SU-DHL-6 (cell line): ENCODE measurements around the gene TTC22.

Experiments used
- H2AFZ ChIP-seq: fragments of 200-600 bp; sonication (generic); 2 replicates; pipeline ENCODE4 v1.6.1; 2014; ENCODE audit warnings: low read depth, mild to moderate bottlenecking, moderate library complexity, mixed read lengths, antibody characterized with exemption, low read length; ENCODE audit not compliant: severe bottlenecking
- H3F3A ChIP-seq: fragments of 200-600 bp; shearing (Covaris generic); 2 replicates; pipeline ENCODE4 v1.6.0; 2016; ENCODE audit warnings: antibody characterized with exemption, mild to moderate bottlenecking; ENCODE audit not compliant: insufficient read depth
- H3K27ac ChIP-seq: fragments of 200-600 bp; sonication (generic); 2 replicates; pipeline ENCODE4 v1.5.1; 2016; ENCODE audit warnings: low read depth, mild to moderate bottlenecking, low read length, moderate library complexity, mixed read lengths
- H3K27me3 ChIP-seq: fragments of 200-600 bp; sonication (generic), shearing (Covaris generic); 2 replicates; pipeline ENCODE4 v1.6.0; 2014; ENCODE audit warnings: mild to moderate bottlenecking, low read length
- H3K36me3 ChIP-seq: fragments of 200-600 bp; sonication (generic); 2 replicates; pipeline ENCODE4 v1.6.1; 2014; ENCODE audit warnings: mild to moderate bottlenecking, low read length, mixed read lengths
- H3K4me2 ChIP-seq: fragments of 300-600, 200-600 bp; shearing (Covaris generic), sonication (generic); 2 replicates; pipeline ENCODE4 v1.6.0; 2014; ENCODE audit warnings: low read length, low read depth, mild to moderate bottlenecking; ENCODE audit not compliant: poor library complexity, severe bottlenecking
- H3K4me3 ChIP-seq: fragments of 200-600 bp; sonication (generic); 2 replicates; pipeline ENCODE4 v1.5.1; 2014; ENCODE audit warnings: antibody characterized with exemption, low read length, mild to moderate bottlenecking, mixed read lengths; ENCODE audit not compliant: insufficient read depth, poor library complexity, severe bottlenecking
- H3K79me2 ChIP-seq: fragments of 200-600 bp; sonication (generic); 2 replicates; pipeline ENCODE4 v1.6.1; 2014; ENCODE audit warnings: mild to moderate bottlenecking, low read length, moderate library complexity; ENCODE audit not compliant: insufficient read depth
- H3K9ac ChIP-seq: fragments of 200-600 bp; sonication (generic); 2 replicates; pipeline ENCODE4 v1.7.0; 2014; ENCODE audit warnings: mild to moderate bottlenecking, low read length
- H3K9me2 ChIP-seq: fragments of 200-600 bp; sonication (generic); replicated peaks from 2 replicates; pipeline ENCODE4 v1.6.1; 2014; ENCODE audit warnings: low read length; ENCODE audit not compliant: insufficient read depth
- H3K9me3 ChIP-seq: fragments of 200-600 bp; sonication (generic); 2 replicates; pipeline ENCODE4 v1.6.1; 2014; ENCODE audit warnings: low read length, mixed read lengths; ENCODE audit not compliant: insufficient read depth
- H4K20me1 ChIP-seq: fragments of 200-600 bp; sonication (generic); 2 replicates; pipeline ENCODE4 v1.6.1; 2014; ENCODE audit warnings: low read depth, mild to moderate bottlenecking, antibody characterized with exemption, low read length, moderate library complexity, mixed read lengths
- CTCF ChIP-seq: fragments of 200-600 bp; sonication (generic); IDR thresholded peaks from one replicate; pipeline ENCODE4 v1.5.1; 2017; ENCODE audit warnings: antibody characterized with exemption, mild to moderate bottlenecking, low read length, moderate library complexity; ENCODE audit not compliant: insufficient read depth, poor library complexity, severe bottlenecking
- EZH2phosphoT487 ChIP-seq: fragments of 200-600 bp; sonication (generic), shearing (Covaris generic); conservative IDR thresholded peaks from 2 replicates; pipeline ENCODE4 v1.6.1; 2018; ENCODE audit warnings: mild to moderate bottlenecking, antibody characterized with exemption, low read length, moderate library complexity, mixed read lengths

The TTC22 gene

GRCh38 chr1:54758678-54759348 lies 42.3 kb downstream of the TTC22 start:
- Histone ChIP-seq H3K9me3 (no peaks in the 10 kb centered on the region), H4K20me1 (no peaks in the 10 kb centered on the region; the same call in 1 of the 2 replicates), H3K27ac (no peak overlapping the region), H2AFZ (no peak overlapping the region), H3K4me2 (no peak overlapping the region), H3K9ac (no peak overlapping the region), H3F3A (no peaks in the 10 kb centered on the region), H3K27me3 (no peaks in the 10 kb centered on the region), H3K4me3 (no peak overlapping the region), H3K36me3 (no peaks in the 10 kb centered on the region), H3K9me2 (no peaks in the 10 kb centered on the region), H3K79me2 (peaks cover 8% of the 10 kb centered on the region; the same call in 1 of the 2 replicates)
- no peak for TF ChIP-seq EZH2phosphoT487
- TF ChIP-seq CTCF = no peak

- Histone ChIP-seq H4K20me1 (no peaks in the 10 kb centered on the region; the same call in 1 of the 2 replicates), H3K27ac (no peak overlapping the region), H3F3A (no peaks in the 10 kb centered on the region), H3K4me3 (no peak overlapping the region), H3K36me3 (no peaks in the 10 kb centered on the region), H2AFZ (no peak overlapping the region), H3K9me2 (no peaks in the 10 kb centered on the region), H3K79me2 (no peaks in the 10 kb centered on the region; the same call in 1 of the 2 replicates), H3K4me2 (no peak overlapping the region), H3K27me3 (no peaks in the 10 kb centered on the region), H3K9me3 (no peaks in the 10 kb centered on the region), H3K9ac (no peak overlapping the region)
- no peak for TF ChIP-seq EZH2phosphoT487
- TF ChIP-seq CTCF = no peak
These were observed 43.3 kb downstream of the TTC22 start for GRCh38 chr1:54757833-54758232.

GRCh38 chr1:54754486-54755285 lies 46.4 kb downstream of the TTC22 start:
- H3K27ac ChIP-seq = no peak overlapping the region
- H2AFZ ChIP-seq = no peak overlapping the region
- TF ChIP-seq EZH2phosphoT487 (no peak), CTCF (no peak)
- no peaks in the 10 kb centered on the region for H3F3A ChIP-seq
- H3K9me3 ChIP-seq = no peaks in the 10 kb centered on the region
- H4K20me1 ChIP-seq = no peaks in the 10 kb centered on the region; the same call in 1 of the 2 replicates
- no peak overlapping the region for H3K4me3 ChIP-seq
- H3K36me3 ChIP-seq = no peaks in the 10 kb centered on the region
- H3K9me2 ChIP-seq = no peaks in the 10 kb centered on the region
- H3K79me2 ChIP-seq = no peaks in the 10 kb centered on the region
- H3K4me2 ChIP-seq = no peak overlapping the region
- no peaks in the 10 kb centered on the region for H3K27me3 ChIP-seq
- no peak overlapping the region for H3K9ac ChIP-seq
